IMR-90 (cell line): ENCODE data around the gene ZNF33B. TPM values are rescaled to one million over a fixed set of nuclear protein-coding genes. Genes with fewer than 3 reads are reported as not detected.

Experiments
- ATAC-seq: fragments of 200-7000 bp; cut with Tn5 transposase; 2 replicates; pipeline ENCODE4 v1.9.1; 2020; ENCODE audit warnings: low read depth, mild to moderate bottlenecking, moderate library complexity
- BruUV-seq: library from RNA; stranded (reverse); fragments of 400-500 nt; replicated peaks from 2 replicates; lab custom pipeline; 2021; lab: Mats Ljungman, UMichigan
- CTCF ChIA-PET: fragments of 300-600 bp; formaldehyde crosslinking; extraction: SDS; loops from one replicate; lab custom pipeline; 2021; ENCODE audit warnings: antibody characterized with exemption; lab: Yijun Ruan, JAX
- POLR2A ChIA-PET: fragments of 300-600 bp; sonication (Branson Sonifier 250); formaldehyde crosslinking; loops from one replicate; lab custom pipeline; 2022; ENCODE audit warnings: antibody characterized with exemption; ENCODE audit not compliant: unreplicated experiment; lab: Charles Lee
- DNase-seq: peaks from one replicate; pipeline ENCODE4 v3.0.0; 2013
- H2AFZ ChIP-seq: replicated peaks from 2 replicates; pipeline ENCODE3; 2013; ENCODE audit warnings: low read length, mild to moderate bottlenecking; ENCODE audit not compliant: poor library complexity
- H2AK5ac ChIP-seq: 2 replicates; pipeline ENCODE4 v1.6.1; 2013; ENCODE audit warnings: low read depth, low read length, inconsistent platforms
- H2AK9ac ChIP-seq: replicated peaks from 2 replicates; pipeline ENCODE3; 2013; ENCODE audit warnings: mild to moderate bottlenecking, low read depth, low read length, moderate library complexity; ENCODE audit not compliant: poor library complexity
- H2BK120ac ChIP-seq: 2 replicates; pipeline ENCODE4 v1.6.1; 2013; ENCODE audit warnings: low read depth, low read length, inconsistent platforms
- H2BK15ac ChIP-seq: 3 replicates; pipeline ENCODE4 v1.6.1; 2013; ENCODE audit warnings: low read depth, low read length, inconsistent platforms
- H2BK20ac ChIP-seq: 2 replicates; pipeline ENCODE4 v1.6.1; 2013; ENCODE audit warnings: low read depth, mild to moderate bottlenecking, inconsistent platforms, low read length, moderate library complexity
- H2BK5ac ChIP-seq: 2 replicates; pipeline ENCODE4 v1.6.1; 2013; ENCODE audit warnings: mild to moderate bottlenecking, low read depth, low read length, inconsistent platforms; ENCODE audit not compliant: poor library complexity, severe bottlenecking
- H3K14ac ChIP-seq: replicated peaks from 2 replicates; pipeline ENCODE4 v1.6.1; 2013; ENCODE audit warnings: low read depth, low read length, inconsistent platforms
- H3K18ac ChIP-seq: 2 replicates; pipeline ENCODE4 v1.6.1; 2013; ENCODE audit warnings: low read depth, low read length, control low read depth
- H3K23ac ChIP-seq: 2 replicates; pipeline ENCODE4 v1.6.1; 2013; ENCODE audit warnings: low read depth, low read length, inconsistent platforms
- H3K27ac ChIP-seq: 2 replicates; pipeline ENCODE4 v1.5.1; 2013; ENCODE audit warnings: mild to moderate bottlenecking, control low read depth, low read length; ENCODE audit not compliant: insufficient read depth
- H3K27me3 ChIP-seq: 2 replicates; pipeline ENCODE4 v1.6.1; 2013; ENCODE audit warnings: low read length; ENCODE audit not compliant: control insufficient read depth, insufficient read depth
- H3K36me3 ChIP-seq: 2 replicates; pipeline ENCODE4 v1.6.1; 2013; ENCODE audit warnings: low read length, mixed read lengths; ENCODE audit not compliant: control insufficient read depth, insufficient read depth
- H3K4ac ChIP-seq: 2 replicates; pipeline ENCODE4 v1.6.1; 2013; ENCODE audit warnings: low read depth, low read length, inconsistent platforms
- H3K4me1 ChIP-seq: 2 replicates; pipeline ENCODE4 v1.6.1; 2013; ENCODE audit warnings: low read length, mixed read lengths; ENCODE audit not compliant: control insufficient read depth, insufficient read depth
- H3K4me2 ChIP-seq: 2 replicates; pipeline ENCODE4 v1.6.1; 2013; ENCODE audit warnings: low read depth, mild to moderate bottlenecking, control low read depth, low read length, moderate library complexity
- H3K4me3 ChIP-seq: 2 replicates; pipeline ENCODE4 v1.5.1; 2013; ENCODE audit warnings: low read depth, mild to moderate bottlenecking, control low read depth, low read length, moderate library complexity; ENCODE audit not compliant: insufficient read depth
- H3K56ac ChIP-seq: 2 replicates; pipeline ENCODE4 v1.6.1; 2013; ENCODE audit warnings: low read length, inconsistent platforms; ENCODE audit not compliant: insufficient read depth; ENCODE audit errors: extremely low read depth
- H3K79me1 ChIP-seq, 2 experiments: 2 replicates each; pipeline ENCODE4 v1.6.1; 2013; ENCODE audit warnings: low read length in 2 of 2, inconsistent platforms in 1 of 2, low read depth in 1 of 2
- H3K9ac ChIP-seq: 2 replicates; pipeline ENCODE4 v1.6.1; 2013; ENCODE audit warnings: low read depth, low read length, control low read depth
- H3K9me1 ChIP-seq: 2 replicates; pipeline ENCODE4 v1.6.1; 2013; ENCODE audit warnings: low read length, inconsistent platforms; ENCODE audit not compliant: insufficient read depth
- H3K9me3 ChIP-seq: 2 replicates; pipeline ENCODE4 v1.6.1; 2013; ENCODE audit warnings: low read length; ENCODE audit not compliant: control insufficient read depth, insufficient read depth
- H4K20me1 ChIP-seq: 2 replicates; pipeline ENCODE4 v1.6.1; 2013; ENCODE audit warnings: low read length, inconsistent platforms; ENCODE audit not compliant: insufficient read depth
- H4K5ac ChIP-seq: 2 replicates; pipeline ENCODE4 v1.6.1; 2013; ENCODE audit warnings: mild to moderate bottlenecking, low read depth, low read length, control low read depth
- H4K8ac ChIP-seq, 2 experiments: 2 replicates each; pipeline ENCODE4 v1.6.1; 2013; ENCODE audit warnings: low read depth in 2 of 2, low read length in 2 of 2, control low read depth in 1 of 2, inconsistent platforms in 1 of 2
- H4K91ac ChIP-seq: 2 replicates; pipeline ENCODE4 v1.6.1; 2013; ENCODE audit warnings: low read depth, low read length, inconsistent platforms; ENCODE audit not compliant: insufficient read depth
- MXI1 ChIP-seq: IDR thresholded peaks from 2 replicates; pipeline ENCODE4 v1.6.1; 2012; ENCODE audit warnings: low read depth, mild to moderate bottlenecking, low read length, moderate library complexity, borderline replicate concordance
- NFE2L2 ChIP-seq: fragments of 150-350 bp; IDR thresholded peaks from 2 replicates; pipeline ENCODE4 v1.6.1; 2016; ENCODE audit warnings: low read depth, mild to moderate bottlenecking, low read length
- POLR2A ChIP-seq: IDR thresholded peaks from 2 replicates; pipeline ENCODE4 v1.6.1; 2012; ENCODE audit warnings: mild to moderate bottlenecking, low read depth, low read length
- RAD21 ChIP-seq: IDR thresholded peaks from 2 replicates; pipeline ENCODE4 v1.6.1; 2012; ENCODE audit warnings: low read length, improper control_type of control experiment
- RFX5 ChIP-seq: IDR thresholded peaks from 2 replicates; pipeline ENCODE4 v1.8.0; 2012; ENCODE audit warnings: low read depth, mild to moderate bottlenecking, low read length, moderate library complexity
- dilution Hi-C: fragments of 300-500 bp; cut with HindIII; formaldehyde crosslinking; loops from one replicate; pipeline ENCODE4 v1.14.3; 2018; ENCODE audit warnings: low sequenced_read_pairs; ENCODE audit not compliant: unreplicated experiment
- in situ Hi-C: fragments of 300-500 bp; cut with MboI; formaldehyde crosslinking; loops from 3 replicates; pipeline ENCODE4 v1.14.3; 2019; ENCODE audit warnings: low sequenced_read_pairs, inconsistent platforms, mixed read lengths
- intact Hi-C: fragments of 100-400 bp; cut with micrococcal nuclease; formaldehyde crosslinking; loops from 2 replicates; pipeline ENCODE4 v1.10.0; 2022
- polyA plus RNA-seq, 3 experiments: library from polyadenylated mRNA; depleted of rRNA; stranded (reverse); fragments of >200 nt; gene quantifications; 2 replicates each; pipeline ENCODE4 v1.2.3, GENCODE V29; 2012; ENCODE audit warnings: low replicate concordance in 1 of 3
- total RNA-seq: library from RNA; depleted of rRNA; stranded (reverse); fragments of >200 nt; gene quantifications from 2 replicates; pipeline ENCODE4 v1.2.3, GENCODE V29; 2012

ZNF33B gene
- total and polyA plus RNA-seq, 2 of the 4 experiments (the other 2 are of a cell fraction) = 2.1 to 4.5 TPM

- Histone ChIP-seq H4K5ac (no peak overlapping the region), H2AFZ (no peak overlapping the region), H3K4me2 (no peak overlapping the region), H3K9me3 (peaks cover 16% of the 10 kb centered on the region), H3K18ac (no peak overlapping the region), H3K56ac (no peak overlapping the region), H2BK20ac (no peak overlapping the region), H4K8ac (no peak overlapping the region), H3K27ac (no peak overlapping the region), H3K36me3 (peaks cover 7% of the 10 kb centered on the region), H3K4ac (no peak overlapping the region), H2BK15ac (no peak overlapping the region), H2BK120ac (no peak overlapping the region), H3K79me1 (no peaks in the 10 kb centered on the region), H2BK5ac (no peak overlapping the region), H4K91ac (no peak overlapping the region), H3K9ac (no peak overlapping the region), H3K4me3 (no peak overlapping the region), H2AK5ac (no peak overlapping the region), H3K27me3 (no peaks in the 10 kb centered on the region), H3K14ac (no peak overlapping the region), H2AK9ac (no peak overlapping the region), H3K9me1 (no peaks in the 10 kb centered on the region), H3K23ac (no peak overlapping the region), H4K20me1 (no peaks in the 10 kb centered on the region), H3K4me1 (0 out of 2 replicates have a peak, but pooled peaks cover 2% of the 10 kb centered on the region)
- ChIA-PET POLR2A (interaction anchor here (0.6 kb wide), 1 partner anchor 20 kb away, joined by 3 read pairs; no protein-coding TSS in a partner anchor), CTCF (no interaction called here)
- ATAC-seq (no peak), DNase-seq (peak; percentile 2)
- intact Hi-C loops = no loop called here
- TF ChIP-seq MXI1 (no peak), RAD21 (no peak), RFX5 (no peak), POLR2A (no peak), NFE2L2 (peak; percentile 62)
- in situ Hi-C loops = no loop called here
- dilution Hi-C loops = no loop called here
- BruUV-seq = no TSS peak
Measured at GRCh38 chr10:42596196-42596595, 42.2 kb downstream of the ZNF33B start.
